ENCODE data around the gene OTUD1.
A peak's percentile ranks its signal among the peaks of the same experiment; 100 is the strongest.

Gene OTUD1

DNA sequence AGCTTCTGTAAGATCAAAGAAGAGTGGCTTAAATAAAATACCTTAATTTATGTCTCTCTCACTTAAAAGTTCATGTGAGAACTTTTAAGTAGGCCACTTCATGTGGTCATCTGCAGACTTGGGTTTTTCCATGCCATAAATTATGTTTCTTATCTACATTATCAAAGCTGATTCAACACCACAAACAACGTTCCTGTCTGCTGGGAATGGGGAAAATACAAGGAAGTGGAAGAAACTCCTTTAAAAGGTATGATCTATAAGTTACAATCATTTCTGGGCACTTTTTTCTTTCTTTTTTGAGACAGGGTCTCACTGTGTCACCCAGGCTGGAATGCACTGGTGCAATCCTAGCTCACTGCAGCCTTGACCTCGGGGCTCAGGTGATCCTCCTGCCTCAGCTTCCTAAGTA, 16.9 kb upstream of the OTUD1 start:
- DNase-seq: no peak

DNA sequence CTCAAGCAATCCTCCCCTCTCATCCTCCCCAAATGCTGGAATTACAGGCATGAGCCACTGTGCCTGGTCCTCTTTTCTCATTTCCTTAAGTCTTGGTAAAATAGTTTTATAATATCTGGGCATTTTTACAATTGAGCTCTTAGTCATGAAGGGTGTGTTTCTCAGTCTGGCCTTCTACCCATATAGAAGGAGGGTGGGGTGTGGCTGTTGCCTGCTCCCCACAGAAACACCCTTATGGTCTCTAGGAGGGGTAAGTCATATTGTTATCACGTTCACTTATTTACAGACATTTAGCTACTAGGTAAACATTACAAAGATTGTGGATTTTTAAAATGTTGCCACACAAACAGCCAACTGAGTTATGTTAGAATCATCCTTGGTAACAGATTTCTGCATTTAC, 6.7 kb upstream of the OTUD1 start:
- no peak for DNase-seq

DNA sequence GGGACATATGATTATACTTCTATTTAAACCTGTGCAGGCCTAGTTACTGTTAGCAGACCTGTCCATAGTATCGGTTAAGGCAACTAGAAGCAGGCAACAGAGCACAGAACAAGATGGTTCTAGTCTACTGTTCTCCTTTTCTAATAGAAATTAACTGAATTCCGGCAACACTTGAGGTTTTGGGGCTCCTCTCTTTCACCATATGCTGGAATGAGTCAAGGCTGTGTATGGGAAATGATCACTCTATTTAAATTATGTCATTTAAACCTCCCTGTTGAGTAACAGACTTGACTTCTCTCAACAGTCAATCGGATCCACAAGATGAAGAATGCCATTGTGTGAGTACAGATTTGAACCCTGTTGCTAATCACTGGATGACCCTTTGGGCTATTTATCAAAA, 6.2 kb upstream of the OTUD1 start:
- no peak for DNase-seq

DNA sequence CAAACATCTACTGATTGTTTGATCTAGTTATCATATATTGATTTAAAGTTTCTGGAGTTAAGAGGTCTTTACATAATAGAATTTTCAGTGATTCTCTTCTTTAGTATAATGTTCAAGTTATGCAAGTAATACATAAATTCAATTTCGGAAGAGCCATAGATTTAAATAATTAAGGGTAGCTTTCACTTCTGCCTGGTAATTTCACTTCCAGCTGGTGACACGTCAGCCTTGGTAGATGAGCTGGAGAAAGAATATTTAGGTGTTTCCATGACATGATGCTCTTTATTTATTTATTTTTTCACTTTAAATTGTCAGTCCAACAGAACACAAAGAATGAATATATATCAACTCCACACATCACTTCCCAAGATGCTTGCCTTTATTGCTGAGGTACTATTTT, 5.2 kb upstream of the OTUD1 start:
- no peak for DNase-seq

DNA sequence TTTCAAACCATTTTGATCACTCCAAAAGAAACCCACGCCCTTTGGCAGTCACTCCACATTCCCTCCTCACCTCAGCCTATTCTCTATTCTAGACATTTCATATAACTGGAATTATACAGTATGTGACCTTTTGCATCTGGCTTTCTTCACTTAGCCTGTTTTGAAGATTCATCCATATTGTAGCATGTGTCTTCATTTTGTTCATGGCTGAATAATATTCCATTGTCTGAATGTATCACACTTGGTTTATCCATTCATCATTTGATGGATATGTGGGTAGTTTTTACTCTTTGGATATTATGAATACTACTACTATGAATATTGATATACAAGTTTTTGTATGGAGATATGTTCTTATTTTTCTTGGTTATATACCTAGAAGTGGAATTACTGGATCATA, 3.5 kb upstream of the OTUD1 start:
- DNase-seq: no peak

DNA sequence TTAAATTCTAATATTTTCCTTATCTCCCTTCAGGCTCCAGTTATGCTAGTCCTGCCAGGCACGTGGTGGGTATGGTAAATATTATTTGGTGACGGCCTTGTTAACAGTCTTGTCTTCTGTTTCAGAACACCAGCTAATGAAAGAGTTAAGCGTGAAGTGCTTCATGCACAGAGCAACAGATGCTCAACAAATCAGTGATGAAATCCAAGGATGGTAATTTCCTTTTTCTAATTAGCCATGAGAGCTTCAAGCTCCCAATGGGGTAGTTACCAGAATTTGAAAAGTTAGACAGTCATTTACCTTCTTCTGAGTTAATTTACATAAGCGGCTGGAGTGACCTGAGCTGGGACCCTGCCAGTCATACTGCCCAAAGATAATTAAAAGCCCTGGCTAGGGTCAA, 1.9 kb upstream of the OTUD1 start:
- DNase-seq: no peak

DNA sequence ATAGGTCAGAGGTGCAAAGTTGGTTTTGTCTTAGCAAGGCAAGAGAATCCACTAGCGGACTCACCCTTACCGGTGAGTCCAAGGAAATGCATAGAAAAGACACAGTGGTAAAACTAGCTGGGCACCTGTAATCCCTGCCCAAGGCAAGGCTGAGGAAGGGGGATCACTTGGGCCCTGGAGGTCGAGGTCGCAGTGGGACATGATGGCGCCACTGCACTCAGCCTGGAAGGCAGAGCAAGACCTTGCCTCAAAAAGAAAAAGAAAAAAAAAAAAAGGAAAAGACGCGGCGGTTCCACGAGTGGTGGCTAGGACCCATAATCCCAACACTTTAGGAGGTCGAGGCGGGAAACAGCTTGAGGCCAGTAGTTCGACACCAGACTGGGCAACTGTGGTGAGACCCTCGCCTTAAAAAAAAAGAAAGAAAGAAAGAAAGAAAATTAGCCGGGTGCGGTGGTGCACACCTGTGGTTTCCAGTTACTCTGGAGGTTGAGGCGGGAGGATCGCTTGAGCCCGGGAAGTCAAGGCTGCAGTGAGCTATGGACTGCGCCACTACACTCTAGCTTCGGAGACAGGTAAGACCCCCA, 820 bp upstream of the OTUD1 start:
- no peak for DNase-seq

DNA sequence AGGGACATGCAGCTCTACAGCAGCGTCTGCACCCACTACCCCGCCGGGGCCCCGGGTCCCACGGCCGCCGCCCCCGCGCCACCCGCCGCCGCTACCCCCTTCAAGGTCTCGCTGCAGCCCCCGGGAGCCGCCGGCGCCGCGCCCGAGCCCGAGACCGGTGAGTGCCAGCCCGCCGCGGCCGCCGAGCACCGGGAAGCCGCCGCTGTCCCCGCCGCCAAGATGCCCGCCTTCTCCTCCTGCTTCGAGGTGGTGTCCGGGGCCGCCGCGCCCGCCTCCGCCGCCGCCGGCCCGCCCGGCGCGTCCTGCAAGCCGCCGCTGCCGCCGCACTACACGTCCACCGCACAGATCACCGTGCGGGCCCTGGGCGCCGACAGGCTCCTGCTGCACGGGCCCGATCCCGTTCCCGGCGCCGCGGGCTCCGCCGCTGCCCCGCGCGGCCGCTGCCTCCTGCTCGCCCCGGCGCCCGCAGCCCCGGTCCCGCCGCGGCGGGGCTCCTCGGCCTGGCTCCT, 631 bp downstream of the OTUD1 start:
- DNase-seq: peak; percentile 27

DNA sequence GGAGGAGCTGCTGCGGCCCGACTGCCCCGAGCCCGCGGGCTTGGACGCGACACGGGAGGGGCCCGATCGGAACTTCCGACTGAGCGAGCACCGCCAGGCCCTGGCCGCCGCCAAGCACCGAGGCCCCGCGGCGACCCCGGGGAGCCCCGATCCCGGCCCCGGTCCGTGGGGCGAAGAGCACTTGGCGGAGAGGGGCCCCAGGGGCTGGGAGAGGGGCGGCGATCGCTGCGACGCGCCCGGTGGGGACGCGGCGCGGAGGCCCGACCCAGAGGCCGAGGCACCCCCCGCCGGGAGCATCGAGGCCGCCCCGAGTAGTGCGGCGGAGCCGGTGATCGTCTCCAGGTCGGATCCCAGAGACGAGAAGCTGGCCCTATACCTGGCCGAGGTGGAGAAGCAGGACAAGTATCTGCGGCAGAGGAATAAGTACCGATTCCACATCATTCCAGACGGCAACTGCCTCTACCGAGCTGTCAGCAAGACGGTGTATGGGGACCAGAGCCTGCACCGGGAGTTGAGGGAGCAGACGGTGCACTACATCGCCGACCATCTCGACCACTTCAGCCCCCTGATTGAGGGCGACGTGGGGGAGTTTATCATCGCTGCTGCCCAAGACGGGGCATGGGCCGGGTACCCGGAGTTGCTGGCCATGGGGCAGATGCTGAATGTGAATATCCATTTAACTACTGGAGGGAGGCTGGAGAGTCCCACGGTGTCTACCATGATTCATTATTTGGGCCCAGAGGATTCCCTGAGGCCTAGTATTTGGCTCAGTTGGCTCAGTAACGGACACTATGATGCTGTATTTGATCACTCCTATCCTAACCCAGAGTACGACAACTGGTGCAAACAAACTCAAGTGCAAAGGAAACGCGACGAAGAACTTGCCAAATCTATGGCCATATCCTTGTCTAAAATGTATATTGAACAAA, 1.4 kb downstream of the OTUD1 start:
- DNase-seq: peak; percentile 14

DNA sequence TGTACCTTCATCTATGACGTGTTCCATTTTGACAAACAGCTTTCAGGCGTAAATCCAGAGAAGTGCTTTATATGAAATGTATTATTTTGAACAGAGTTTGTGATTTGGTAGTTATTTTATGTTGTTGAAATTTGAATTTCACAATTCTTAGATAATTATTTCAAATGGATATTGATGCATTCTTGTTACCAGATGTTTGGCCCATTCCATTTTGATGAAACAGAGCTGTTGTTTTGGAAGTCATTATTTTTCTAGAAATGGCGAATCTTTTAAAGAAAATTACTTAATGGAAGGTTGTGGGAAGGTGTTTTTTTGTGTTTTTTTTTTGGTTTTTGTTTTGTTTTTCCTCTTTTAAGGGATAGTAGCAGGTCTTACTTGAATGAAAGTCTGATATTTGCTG, 2.4 kb downstream of the OTUD1 start:
- DNase-seq: no peak

DNA sequence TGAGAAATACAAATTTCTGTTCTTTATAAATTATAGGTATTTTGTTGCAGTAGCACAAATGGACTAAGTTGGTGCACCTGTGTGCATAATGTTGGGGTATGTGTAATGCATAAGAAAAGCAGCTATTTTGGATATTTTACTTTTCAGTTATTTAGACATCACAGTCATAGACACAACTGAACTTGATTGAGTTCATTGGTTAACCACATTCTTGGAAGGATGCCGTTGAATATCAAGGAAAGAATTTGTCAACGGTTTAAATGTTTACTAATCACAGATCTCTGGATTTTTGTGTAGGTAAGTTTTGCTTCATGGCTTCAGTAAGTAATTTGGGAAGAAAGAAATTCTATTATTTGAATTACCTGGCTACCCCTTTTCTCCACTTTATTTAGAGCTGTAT, 4.1 kb downstream of the OTUD1 start:
- DNase-seq: no peak

DNA sequence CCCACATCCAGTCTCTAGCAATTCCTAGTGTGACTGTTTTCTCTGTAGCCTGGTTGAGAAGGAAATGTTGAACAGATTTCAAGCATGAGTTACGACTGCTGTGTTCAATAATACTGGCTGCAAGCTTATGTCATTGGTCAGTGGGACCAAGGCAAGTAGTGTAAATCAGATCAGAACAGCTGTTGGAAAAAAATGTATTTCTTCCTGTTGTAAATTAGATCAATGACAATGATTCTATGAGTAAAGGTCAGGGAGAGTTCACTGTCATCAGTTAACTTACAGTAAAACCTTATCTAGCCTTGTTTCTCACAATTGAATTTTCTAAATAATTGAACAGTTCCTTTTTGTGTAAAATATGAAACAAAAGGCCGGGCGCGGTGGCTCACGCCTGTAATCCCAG, 6.7 kb downstream of the OTUD1 start:
- no peak for DNase-seq

DNA sequence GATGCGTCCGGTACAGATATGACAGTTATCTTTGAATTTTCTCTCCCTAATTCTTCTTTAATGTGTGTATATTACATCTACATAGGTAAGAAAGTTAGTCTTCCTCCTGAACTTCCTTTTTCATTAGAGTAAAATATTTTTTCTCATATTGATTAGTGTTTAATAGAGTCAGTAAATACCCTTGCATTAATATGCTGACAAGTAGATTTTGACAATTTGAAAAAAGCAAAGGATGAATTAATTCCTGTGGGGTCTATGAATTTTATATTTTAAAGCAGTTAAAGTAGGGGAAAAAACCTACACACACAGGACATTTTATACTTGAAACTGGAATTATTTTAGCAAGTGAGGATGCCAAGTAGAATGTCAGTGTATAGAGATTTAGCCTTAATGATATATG, 9.4 kb downstream of the OTUD1 start:
- DNase-seq: no peak

DNA sequence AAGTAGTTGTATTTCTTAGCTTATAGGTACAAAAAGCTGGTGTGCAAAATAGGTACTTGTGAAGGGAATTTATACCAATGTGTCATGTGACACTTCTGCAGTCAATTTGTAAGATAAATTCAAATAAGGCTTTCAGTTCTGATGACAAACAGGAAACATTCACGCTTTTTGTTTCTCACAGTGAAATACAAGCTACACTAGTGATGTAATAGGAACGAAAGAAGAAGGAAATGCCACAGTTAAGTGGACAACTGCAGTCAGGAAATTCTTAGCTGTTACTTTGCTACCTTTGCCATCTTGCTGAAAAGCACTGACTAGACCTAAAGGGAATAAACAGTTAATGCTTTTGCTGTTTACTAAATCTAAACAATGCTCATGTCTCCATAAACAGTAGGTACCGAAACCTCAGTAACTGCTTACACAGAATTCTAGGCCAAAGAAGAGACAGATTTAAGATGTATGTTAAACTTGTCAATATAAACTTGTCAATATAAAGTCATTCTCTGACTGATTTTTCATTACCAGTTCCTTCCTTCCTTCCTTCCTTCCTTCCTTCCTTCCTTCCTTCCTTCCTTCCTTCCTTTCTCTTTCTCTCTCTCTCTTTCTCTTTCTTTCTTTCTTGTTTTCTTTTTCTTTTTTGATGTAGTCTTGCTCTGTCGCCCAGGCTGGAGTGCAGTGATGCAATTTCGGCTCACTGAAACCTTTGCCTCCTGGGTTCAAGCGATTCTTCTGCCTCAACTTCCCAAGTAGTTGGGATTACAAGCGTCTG, 10.1 kb downstream of the OTUD1 start:
- DNase-seq: peak; percentile 30

DNA sequence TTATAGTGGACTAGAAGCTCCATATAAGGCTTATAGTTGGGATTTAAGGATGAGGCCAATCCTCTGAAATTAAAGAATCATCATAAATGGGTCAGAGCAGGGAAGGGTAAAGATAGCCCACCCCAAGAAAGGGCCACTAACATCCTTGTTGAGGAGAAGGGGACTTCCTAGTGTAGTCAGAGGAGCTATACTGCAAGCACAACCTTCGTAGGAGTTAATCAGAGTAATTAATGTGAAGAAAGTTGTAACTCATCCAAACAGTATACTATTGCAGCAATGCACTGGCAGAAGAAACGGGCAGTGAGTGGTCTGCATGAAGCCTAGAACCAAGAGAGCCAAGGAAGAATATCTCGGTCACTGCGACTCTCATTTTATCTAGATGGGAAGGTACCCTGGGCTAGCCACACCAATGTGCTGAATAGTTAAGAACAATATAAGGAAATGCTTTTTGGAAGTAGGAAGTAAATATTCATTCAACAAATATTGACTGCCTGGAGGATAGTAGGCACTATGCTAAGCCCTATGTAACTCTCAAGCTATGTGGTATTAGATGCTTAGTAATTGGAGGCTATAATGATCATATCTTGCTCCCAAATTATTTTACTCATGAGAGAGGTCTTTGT, 13.3 kb downstream of the OTUD1 start:
- DNase-seq: no peak

DNA sequence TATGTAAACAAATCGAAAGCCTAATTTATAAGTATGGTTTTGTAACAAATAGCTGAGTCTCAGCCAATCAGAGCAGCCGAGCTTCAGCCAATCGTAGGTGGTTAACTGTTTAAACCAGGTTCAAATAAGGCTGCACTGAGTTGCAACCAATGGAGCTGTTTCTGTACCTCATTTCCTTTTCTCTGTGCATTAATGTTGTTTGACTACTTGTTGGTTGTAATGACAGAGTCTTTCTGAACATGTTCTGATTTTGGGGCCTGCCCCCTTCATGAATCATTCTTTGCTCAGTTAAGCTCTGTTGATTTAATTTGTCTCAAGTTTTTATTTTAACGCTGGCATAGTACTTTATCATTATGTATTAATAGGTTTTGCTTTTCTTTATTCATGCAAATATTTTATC, 14.6 kb downstream of the OTUD1 start:
- DNase-seq: no peak

DNA sequence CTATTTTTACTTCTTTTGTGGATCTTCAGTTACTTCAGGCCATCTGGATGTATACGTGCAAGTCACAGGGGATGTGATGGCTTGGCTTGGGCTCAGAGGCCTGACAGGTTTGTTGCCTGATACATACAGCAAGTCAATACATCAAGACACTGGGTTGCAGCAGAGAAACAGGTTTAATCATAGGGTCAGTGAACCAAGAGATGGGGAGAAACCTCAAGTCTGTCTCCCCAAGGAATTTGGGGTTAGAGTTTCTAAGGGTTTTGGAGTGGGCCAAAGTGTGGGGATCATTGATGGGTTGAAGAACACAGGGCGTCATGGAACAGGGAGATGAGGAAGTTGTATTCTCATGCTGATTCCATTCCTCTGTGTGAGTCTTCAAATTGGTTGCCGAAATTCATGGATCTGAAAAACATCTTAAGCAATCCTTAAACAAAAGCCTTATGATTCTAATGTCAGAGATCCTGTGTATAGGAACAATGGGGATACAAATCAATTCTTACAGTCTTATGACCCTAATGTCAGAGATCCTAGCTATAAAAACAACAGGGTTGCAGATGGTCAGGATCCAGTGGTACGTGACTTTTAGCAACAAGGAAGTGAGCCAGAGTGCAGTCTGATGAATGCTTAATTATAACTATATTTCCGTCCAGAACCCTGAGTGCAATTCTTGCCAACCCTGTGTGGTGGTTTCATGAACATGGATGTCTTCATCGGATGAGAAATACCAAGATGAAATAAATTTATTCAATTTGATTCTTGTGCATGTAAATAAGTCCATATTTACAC, 18.9 kb downstream of the OTUD1 start:
- DNase-seq: no peak

DNA sequence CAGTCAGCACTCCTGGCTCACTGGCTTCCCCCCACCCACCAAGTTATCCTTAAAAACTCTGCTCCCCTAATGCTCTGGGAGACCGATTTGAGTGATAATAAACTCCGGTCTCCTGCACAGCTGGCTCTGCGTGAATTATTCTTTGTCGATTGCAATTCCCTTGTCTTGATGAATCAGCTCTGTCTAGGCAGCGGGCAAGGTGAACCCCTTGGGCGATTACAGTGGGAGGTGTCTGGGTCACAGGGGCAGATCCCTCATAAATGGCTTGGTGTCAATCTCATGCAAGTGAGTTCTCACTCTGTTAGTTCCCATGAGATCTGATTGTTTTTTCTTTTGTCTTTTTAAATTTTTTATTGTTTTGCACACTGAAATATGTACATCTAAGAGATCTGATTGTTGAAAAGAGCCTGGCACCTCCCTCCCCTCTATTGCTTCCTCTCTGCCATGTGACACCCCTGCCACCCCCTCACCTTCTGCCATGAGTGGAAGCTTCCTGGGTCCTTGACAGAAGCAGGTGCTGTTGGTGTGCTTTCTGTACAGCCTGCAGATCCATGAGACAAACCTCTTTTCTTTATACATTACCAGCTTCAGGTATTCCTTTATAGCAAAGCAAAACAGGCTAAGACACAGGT, 20.5 kb downstream of the OTUD1 start:
- DNase-seq: no peak

DNA sequence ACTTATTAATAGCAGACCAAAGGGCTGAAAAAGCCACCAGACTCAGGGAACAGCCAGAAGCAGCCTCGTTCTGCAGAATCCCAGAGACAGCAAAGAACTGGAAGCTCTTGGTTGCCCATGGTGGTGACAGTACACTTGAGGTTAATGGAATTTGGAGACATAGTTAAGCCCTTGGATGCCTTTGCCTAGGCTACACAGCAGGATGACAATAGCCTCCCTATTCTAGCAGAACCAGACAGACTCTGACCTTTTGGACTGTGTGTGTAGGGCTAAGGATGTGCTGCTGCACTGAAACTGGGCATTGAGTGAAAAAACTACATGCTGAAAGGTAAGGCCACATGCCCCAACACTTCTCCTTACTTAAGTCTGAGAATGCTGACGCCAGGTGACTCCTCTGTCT, 22.7 kb downstream of the OTUD1 start:
- DNase-seq: no peak

DNA sequence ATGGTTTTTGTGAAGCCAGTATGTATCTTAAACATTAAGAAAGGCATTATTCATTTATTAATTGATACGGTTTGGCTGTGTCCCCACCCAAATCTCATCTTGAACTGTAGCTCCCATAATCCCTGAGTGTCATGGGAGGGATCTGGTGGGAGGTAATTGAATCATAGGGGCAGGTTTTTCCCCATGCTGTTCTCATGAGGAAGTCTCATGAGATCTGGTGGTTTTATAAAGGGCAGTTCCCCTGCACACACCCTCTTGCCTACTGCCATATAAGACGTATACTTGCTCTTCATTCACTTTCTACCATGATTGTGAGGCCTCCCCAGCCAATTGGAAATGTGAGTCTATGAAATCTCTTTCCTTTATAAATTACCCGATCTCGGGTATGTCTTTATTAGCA, 28.1 kb downstream of the OTUD1 start:
- DNase-seq: no peak

DNA sequence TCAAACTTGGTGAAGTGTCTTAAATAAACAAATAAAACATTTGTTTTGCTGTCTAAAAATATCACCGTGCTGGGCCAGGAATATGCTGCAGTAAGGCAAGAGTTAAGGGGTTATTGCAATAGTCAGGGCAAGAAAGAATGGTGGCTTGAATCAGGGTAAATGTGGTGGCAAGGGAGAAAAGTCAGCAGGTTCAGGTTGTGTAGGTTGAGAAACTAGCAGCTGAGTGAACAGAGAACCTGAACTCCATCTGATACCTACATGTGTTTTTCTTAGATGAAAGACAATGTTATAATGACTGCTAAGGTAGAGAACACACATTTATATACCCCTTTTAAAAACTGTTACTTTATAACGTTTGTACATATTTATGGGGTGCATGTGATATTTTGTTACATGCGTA, 28.7 kb downstream of the OTUD1 start:
- no peak for DNase-seq
